ENCODE data around the gene TSPYL1. TPM values are rescaled to one million over a fixed set of nuclear protein-coding genes. Genes with fewer than 3 reads are reported as not detected.
"Not testable (repeated sequence)": the region's sequence is repeated elsewhere in the genome, so short reads cannot be mapped to it uniquely, and the experiment has no call there.

The TSPYL1 gene
- total RNA-seq, 1 experiment from 2014 or later, result 73.1 TPM

DNA sequence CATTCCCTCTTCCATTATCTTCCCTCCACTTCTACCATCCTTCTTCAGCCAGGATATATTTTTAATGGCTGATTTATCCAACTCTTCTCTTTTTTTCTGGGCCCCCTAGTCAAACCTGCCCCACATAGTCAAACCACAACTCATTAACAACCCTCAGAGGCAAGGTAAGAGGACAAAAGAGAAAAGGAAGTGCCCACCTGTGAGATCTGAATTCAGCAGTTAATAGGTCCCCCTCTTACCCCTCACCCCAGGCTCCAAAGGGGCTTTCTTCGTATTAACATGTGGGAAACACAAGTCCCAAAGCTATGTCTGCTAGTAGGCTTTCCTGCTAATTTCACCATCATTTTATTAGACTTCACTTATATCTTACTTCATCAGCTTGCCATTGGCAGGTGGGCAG is 44.1 kb upstream of the TSPYL1 start:
- Histone ChIP-seq H3K9me3 (ENCODE audit: insufficient read depth, low read depth) (no peaks in the 10 kb centered on the region), H3K4me2 (no peak overlapping the region), H3F3A (ENCODE audit: insufficient read depth, low read depth) (no peaks in the 10 kb centered on the region), H4K20me1 (ENCODE audit: insufficient read depth) (no peaks in the 10 kb centered on the region), H3K9me2 (ENCODE audit: insufficient read depth) (no peaks in the 10 kb centered on the region), H3K4me1 (replicated peaks; ENCODE audit: insufficient read depth) (no peaks in the 10 kb centered on the region), H3K27me3 (ENCODE audit: insufficient read depth, low read depth) (no peaks in the 10 kb centered on the region), H3K27ac (no peak overlapping the region), H3K4me3 (no peak overlapping the region), H2AFZ (no peak overlapping the region), H3K36me3 (ENCODE audit: low read depth) (no peaks in the 10 kb centered on the region), H3K79me2 (ENCODE audit: low read depth) (no peaks in the 10 kb centered on the region)
- ChIA-PET POLR2A (ENCODE audit: unreplicated experiment) (no interaction called here), CTCF (no interaction called here)
- DNase-seq, result no peak
- TF ChIP-seq, protein P1, sequence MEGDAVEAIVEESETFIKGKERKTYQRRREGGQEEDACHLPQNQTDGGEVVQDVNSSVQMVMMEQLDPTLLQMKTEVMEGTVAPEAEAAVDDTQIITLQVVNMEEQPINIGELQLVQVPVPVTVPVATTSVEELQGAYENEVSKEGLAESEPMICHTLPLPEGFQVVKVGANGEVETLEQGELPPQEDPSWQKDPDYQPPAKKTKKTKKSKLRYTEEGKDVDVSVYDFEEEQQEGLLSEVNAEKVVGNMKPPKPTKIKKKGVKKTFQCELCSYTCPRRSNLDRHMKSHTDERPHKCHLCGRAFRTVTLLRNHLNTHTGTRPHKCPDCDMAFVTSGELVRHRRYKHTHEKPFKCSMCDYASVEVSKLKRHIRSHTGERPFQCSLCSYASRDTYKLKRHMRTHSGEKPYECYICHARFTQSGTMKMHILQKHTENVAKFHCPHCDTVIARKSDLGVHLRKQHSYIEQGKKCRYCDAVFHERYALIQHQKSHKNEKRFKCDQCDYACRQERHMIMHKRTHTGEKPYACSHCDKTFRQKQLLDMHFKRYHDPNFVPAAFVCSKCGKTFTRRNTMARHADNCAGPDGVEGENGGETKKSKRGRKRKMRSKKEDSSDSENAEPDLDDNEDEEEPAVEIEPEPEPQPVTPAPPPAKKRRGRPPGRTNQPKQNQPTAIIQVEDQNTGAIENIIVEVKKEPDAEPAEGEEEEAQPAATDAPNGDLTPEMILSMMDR (conservative IDR thresholded peaks at IDR 0.05), result no peak
- no peak for TF ChIP-seq EZH2 (IDR thresholded peaks at IDR 0.05; ENCODE audit: low read depth)
- intact Hi-C loops (cut with micrococcal nuclease; ENCODE audit: unreplicated experiment), result no loop called here
- BruUV-seq (replicated peaks), result no TSS peak

DNA sequence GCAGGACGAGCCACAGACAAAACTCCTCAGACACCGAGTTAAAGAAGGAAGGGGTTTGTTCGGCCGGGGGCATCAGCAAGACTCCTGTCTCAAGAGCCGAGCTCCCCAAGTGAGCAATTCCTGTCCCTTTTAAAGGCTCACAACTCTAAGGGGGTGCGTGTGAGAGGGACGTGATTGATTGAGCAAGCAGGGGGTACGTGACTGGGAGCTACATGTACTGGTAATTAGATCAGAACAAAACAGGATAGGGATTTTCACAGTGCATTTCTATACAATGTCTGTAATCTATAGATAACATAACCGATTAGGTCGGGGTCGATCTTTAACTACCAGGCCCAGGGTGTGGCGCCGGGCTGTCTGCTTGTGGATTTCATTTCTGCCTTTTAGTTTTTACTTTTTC is 42.2 kb upstream of the TSPYL1 start:
- H3K9me3 ChIP-seq (ENCODE audit: insufficient read depth, low read depth); H2AFZ ChIP-seq; H3K36me3 ChIP-seq (ENCODE audit: low read depth); CTCF ChIA-PET; H3K79me2 ChIP-seq (ENCODE audit: low read depth); H3K9me2 ChIP-seq (ENCODE audit: insufficient read depth); H3K4me1 ChIP-seq (replicated peaks; ENCODE audit: insufficient read depth); POLR2A ChIA-PET (ENCODE audit: unreplicated experiment); H3K4me3 ChIP-seq; H3K27me3 ChIP-seq (ENCODE audit: insufficient read depth, low read depth); H3K4me2 ChIP-seq; BruUV-seq (replicated peaks); intact Hi-C loops (cut with micrococcal nuclease; ENCODE audit: unreplicated experiment); H4K20me1 ChIP-seq (ENCODE audit: insufficient read depth); H3F3A ChIP-seq (ENCODE audit: insufficient read depth, low read depth); DNase-seq; H3K27ac ChIP-seq: not testable (repeated sequence)

DNA sequence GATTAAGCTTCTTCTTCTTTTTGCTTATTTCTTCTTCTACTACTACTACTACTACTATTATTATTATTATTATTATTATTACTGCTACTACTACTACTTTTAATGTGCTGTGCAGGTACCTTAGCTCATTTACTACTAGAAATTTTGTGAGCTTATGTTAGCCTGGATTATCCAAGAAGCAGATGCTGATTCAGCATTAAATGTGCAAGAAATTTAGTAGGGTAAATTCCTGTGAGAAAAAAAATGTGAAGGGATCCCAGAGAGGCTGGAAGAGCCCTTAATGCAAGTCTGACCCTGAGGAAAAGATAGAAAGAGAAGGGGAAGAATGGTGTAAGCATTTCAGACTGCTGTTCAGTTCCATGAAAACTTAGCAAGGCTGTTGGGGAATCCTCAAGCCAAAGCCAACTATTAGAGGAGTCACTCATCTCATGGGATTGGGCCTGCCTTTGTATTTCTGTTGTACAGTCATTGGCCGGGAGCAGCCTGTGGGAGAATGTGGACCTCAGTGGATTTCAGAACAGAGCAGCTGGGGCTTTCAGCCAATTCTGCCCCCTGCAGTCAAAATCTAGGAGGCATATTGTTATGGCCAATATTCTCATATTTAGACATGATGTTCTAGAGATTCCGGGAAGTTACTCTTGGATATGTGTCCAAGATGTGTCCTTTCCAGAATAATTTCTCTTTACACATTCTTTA is 37.2 kb upstream of the TSPYL1 start:
- Histone ChIP-seq H3K27me3 (ENCODE audit: insufficient read depth, low read depth) (no peaks in the 10 kb centered on the region), H3K4me2 (no peak overlapping the region), H4K20me1 (ENCODE audit: insufficient read depth) (no peaks in the 10 kb centered on the region), H3K9me2 (ENCODE audit: insufficient read depth) (no peaks in the 10 kb centered on the region), H3K79me2 (ENCODE audit: low read depth) (no peaks in the 10 kb centered on the region), H3K27ac (no peak overlapping the region), H2AFZ (no peak overlapping the region), H3K9me3 (ENCODE audit: insufficient read depth, low read depth) (no peaks in the 10 kb centered on the region), H3K36me3 (ENCODE audit: low read depth) (no peaks in the 10 kb centered on the region), H3K4me3 (no peak overlapping the region), H3K4me1 (replicated peaks; ENCODE audit: insufficient read depth) (no peaks in the 10 kb centered on the region), H3F3A (ENCODE audit: insufficient read depth, low read depth) (no peaks in the 10 kb centered on the region)
- no TSS peak for BruUV-seq (replicated peaks)
- CTCF ChIA-PET, result no interaction called here
- POLR2A ChIA-PET (ENCODE audit: unreplicated experiment), result no interaction called here
- no peak for TF ChIP-seq EZH2 (IDR thresholded peaks at IDR 0.05; ENCODE audit: low read depth)
- TF ChIP-seq, protein P1 (conservative IDR thresholded peaks at IDR 0.05), result no peak
- DNase-seq, result no peak
- intact Hi-C loops (cut with micrococcal nuclease; ENCODE audit: unreplicated experiment), result no loop called here

DNA sequence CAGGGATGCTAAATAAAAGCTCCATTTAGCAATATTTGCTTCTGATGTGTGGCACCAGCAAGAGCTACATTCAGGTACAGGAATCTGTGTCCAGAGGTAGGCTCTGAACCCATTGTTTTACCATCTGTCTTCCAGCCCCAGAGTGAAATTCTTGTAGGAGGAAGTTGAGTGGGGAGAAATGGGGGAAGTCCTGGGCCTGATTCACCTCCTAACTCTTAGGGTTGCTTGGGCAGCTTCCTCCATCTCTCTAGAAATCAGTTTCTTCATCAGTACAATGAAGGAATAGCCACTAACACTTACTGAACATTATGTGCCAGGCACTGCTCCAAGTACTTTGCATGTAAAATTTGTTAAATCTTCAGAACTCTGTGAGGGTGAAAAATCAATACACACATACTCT is 35.1 kb upstream of the TSPYL1 start:
- BruUV-seq (replicated peaks), result no TSS peak
- TF ChIP-seq EZH2 (IDR thresholded peaks at IDR 0.05; ENCODE audit: low read depth), result no peak
- TF ChIP-seq, protein P1 (conservative IDR thresholded peaks at IDR 0.05), result no peak
- DNase-seq, result no peak
- Histone ChIP-seq H3F3A (ENCODE audit: insufficient read depth, low read depth) (no peaks in the 10 kb centered on the region), H3K9me2 (ENCODE audit: insufficient read depth) (no peaks in the 10 kb centered on the region), H4K20me1 (ENCODE audit: insufficient read depth) (no peaks in the 10 kb centered on the region), H3K9me3 (ENCODE audit: insufficient read depth, low read depth) (no peaks in the 10 kb centered on the region), H3K36me3 (ENCODE audit: low read depth) (no peaks in the 10 kb centered on the region), H3K79me2 (ENCODE audit: low read depth) (no peaks in the 10 kb centered on the region), H2AFZ (no peak overlapping the region), H3K4me1 (replicated peaks; ENCODE audit: insufficient read depth) (no peaks in the 10 kb centered on the region), H3K27ac (no peak overlapping the region), H3K4me3 (no peak overlapping the region), H3K27me3 (ENCODE audit: insufficient read depth, low read depth) (no peaks in the 10 kb centered on the region), H3K4me2 (no peak overlapping the region)
- intact Hi-C loops (cut with micrococcal nuclease; ENCODE audit: unreplicated experiment), result no loop called here
- ChIA-PET POLR2A (ENCODE audit: unreplicated experiment) (interaction anchor here (0.5 kb wide), 1 partner anchor 182 kb away, joined by 7 read pairs; no protein-coding TSS in a partner anchor), CTCF (no interaction called here)
